ENCODE results near the gene CPA2.

DNA sequence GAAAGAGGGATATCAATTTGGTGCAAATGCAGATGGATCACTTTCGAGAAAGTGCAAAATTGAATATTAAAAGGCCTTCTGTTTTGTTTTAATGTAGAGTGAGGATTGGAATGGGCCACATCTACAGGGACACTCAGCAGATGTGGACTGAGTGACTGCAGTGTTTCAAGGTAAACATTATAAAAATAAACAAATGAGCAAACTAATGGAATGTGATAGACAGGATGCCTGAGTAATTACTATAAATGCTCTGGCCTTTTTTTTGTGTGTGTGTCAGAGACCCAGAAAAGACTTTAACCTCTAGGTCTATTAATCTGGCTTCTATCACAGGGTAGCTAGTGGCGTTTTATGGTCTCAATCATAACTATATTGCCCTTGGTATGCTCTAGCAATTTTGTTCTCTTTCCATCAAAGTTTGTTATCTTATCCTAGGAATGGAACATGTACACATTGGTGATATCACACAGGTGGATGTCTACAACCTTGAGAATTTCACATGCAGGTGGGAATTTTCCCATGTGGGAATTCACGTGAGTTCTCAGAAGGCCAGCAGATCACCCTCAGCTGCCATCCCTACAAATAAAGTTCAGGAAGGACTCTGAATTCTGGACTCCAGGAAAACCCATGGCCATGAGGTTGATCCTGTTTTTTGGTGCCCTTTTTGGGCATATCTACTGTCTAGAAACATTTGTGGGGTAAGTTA is at the start of gene CPA2:
- TF ChIP-seq POLR2A (IDR thresholded peaks at IDR 0.05): no peak
- TF ChIP-seq, protein P1, sequence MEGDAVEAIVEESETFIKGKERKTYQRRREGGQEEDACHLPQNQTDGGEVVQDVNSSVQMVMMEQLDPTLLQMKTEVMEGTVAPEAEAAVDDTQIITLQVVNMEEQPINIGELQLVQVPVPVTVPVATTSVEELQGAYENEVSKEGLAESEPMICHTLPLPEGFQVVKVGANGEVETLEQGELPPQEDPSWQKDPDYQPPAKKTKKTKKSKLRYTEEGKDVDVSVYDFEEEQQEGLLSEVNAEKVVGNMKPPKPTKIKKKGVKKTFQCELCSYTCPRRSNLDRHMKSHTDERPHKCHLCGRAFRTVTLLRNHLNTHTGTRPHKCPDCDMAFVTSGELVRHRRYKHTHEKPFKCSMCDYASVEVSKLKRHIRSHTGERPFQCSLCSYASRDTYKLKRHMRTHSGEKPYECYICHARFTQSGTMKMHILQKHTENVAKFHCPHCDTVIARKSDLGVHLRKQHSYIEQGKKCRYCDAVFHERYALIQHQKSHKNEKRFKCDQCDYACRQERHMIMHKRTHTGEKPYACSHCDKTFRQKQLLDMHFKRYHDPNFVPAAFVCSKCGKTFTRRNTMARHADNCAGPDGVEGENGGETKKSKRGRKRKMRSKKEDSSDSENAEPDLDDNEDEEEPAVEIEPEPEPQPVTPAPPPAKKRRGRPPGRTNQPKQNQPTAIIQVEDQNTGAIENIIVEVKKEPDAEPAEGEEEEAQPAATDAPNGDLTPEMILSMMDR (IDR thresholded peaks at IDR 0.05): no peak

Data from tibial nerve (tissue), 3 donors.